GM12864 (cell line): Measurements from ENCODE around the gene DROSHA.

Experiments used
- DNase-seq: peaks from one replicate; pipeline ENCODE4 v3.0.0-alpha.2; 2011; ENCODE audit warnings: low read depth
- H3K4me3 ChIP-seq: 2 replicates; pipeline ENCODE4 v1.5.1; 2011; ENCODE audit warnings: mild to moderate bottlenecking, low read depth, low read length, control low read depth
- CTCF ChIP-seq: IDR thresholded peaks from 2 replicates; pipeline ENCODE4 v1.5.1; 2011; ENCODE audit warnings: low read depth, mild to moderate bottlenecking, moderate library complexity, low read length, control low read depth, inconsistent platforms; ENCODE audit errors: missing control alignments

DROSHA gene, protein sequence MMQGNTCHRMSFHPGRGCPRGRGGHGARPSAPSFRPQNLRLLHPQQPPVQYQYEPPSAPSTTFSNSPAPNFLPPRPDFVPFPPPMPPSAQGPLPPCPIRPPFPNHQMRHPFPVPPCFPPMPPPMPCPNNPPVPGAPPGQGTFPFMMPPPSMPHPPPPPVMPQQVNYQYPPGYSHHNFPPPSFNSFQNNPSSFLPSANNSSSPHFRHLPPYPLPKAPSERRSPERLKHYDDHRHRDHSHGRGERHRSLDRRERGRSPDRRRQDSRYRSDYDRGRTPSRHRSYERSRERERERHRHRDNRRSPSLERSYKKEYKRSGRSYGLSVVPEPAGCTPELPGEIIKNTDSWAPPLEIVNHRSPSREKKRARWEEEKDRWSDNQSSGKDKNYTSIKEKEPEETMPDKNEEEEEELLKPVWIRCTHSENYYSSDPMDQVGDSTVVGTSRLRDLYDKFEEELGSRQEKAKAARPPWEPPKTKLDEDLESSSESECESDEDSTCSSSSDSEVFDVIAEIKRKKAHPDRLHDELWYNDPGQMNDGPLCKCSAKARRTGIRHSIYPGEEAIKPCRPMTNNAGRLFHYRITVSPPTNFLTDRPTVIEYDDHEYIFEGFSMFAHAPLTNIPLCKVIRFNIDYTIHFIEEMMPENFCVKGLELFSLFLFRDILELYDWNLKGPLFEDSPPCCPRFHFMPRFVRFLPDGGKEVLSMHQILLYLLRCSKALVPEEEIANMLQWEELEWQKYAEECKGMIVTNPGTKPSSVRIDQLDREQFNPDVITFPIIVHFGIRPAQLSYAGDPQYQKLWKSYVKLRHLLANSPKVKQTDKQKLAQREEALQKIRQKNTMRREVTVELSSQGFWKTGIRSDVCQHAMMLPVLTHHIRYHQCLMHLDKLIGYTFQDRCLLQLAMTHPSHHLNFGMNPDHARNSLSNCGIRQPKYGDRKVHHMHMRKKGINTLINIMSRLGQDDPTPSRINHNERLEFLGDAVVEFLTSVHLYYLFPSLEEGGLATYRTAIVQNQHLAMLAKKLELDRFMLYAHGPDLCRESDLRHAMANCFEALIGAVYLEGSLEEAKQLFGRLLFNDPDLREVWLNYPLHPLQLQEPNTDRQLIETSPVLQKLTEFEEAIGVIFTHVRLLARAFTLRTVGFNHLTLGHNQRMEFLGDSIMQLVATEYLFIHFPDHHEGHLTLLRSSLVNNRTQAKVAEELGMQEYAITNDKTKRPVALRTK (N-terminal part only)

GRCh38 chr5:31531888-31532547 lies at the start of gene DROSHA, which contains the start of gene C5orf22:
Gene DROSHA (minus strand): TSS chr5:31532093. CDS start chr5:31529059, 3,034 bp downstream.
Gene C5orf22 (plus strand): TSS chr5:31532301. CDS start chr5:31532393, 92 bp downstream.
- peak; percentile 88 for DNase-seq
- peak; percentile 21 for TF ChIP-seq CTCF
- peak within 1 kb of the TSS; percentile 93 for H3K4me3 ChIP-seq

GRCh38 chr5:31579558-31579957 lies 47.7 kb upstream of the DROSHA start:
- no peak for DNase-seq
- TF ChIP-seq CTCF, result no peak
- no peak overlapping the region for H3K4me3 ChIP-seq

DNA sequence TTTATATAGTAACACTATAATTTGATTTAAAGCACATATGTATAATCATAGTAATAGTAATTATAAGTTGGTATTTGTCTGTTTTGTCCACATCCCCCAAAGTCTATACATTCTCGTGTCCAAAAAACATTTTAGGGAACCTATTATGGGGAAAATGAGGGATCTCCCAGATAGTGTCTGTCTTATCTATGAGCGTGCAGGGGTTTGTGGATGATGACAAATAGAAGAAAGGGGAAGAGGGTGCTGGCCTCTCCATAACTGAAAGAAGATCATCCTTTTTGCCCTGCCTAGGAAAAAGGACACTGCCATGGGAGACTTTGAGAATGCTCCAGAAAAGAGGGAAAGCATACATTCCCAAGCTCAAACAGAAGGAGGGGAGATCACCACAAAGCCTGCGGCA lies 45.5 kb upstream of the DROSHA start:
- no peak for DNase-seq
- H3K4me3 ChIP-seq, result no peak overlapping the region
- TF ChIP-seq CTCF, result no peak

DNA sequence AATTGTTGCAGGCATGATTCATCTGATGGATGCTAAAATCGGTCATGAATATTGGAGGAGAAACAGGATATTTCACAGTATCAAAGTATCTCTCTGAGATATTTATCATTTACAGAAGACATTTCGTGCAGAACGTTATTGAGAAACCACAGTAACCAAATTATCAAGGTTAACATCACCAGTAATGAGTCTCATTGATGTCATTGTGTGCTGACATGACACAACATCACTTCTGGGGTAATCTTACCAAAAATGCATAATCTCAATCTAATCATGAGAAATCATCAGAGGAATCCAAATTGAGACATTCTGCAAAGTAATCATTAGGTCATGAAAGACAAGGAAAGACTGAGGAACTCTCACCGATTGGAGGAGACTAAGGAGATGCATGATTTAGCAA lies 42.9 kb upstream of the DROSHA start:
- DNase-seq, result no peak
- no peak for TF ChIP-seq CTCF
- H3K4me3 ChIP-seq, result no peak overlapping the region

DNA sequence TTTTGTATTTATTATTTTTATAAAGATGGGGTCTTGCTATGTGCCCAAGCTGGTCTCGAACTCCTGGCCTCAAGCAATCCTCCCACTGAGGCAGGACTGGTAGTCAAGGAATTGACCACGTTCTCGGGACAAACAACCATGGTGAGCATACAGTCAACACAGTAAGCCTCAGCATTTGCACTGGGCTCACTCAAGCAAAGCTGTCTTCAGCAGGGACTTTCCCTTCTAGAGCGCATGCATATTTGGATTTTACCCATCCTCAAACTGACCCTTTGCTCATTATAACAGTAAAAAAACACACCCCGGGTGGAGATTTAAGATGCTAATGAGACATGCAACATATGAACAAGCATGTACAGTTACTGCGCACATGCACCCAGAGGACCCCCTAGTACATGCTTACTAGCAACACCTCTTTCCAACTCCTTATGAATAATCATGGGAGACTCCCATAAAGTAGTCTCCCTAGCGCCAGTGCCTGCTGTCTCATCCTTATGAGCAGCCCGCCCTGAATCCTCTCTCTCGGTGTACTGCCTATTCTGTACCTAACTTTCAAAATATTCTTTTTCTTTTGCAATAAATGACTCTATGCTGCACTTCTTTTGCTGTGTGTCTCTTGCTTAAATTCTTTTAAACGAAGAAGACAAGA lies 41.7 kb upstream of the DROSHA start:
- no peak overlapping the region for H3K4me3 ChIP-seq
- TF ChIP-seq CTCF, result no peak
- no peak for DNase-seq

DNA sequence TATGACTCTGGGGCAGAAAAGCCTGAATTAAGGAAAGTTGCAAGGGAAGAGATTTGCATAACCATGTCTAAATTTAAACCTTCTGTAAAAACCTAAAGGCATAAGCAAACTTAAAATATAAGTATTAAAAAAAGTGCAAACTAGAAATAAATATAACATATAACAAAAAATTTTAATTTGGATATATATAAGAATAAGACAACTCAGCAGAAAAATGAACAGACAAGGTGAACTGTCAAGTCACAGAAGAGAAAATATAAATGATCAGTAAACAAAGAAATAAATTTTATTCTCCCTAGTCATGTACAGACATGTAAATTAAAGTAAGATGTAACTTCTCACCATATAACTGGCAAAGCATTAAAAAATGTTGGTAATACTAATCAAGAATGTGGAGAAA lies 37.2 kb upstream of the DROSHA start:
- no peak for TF ChIP-seq CTCF
- H3K4me3 ChIP-seq, result no peak overlapping the region
- no peak for DNase-seq
